ENCODE data around the gene CCDC18. TPM values are rescaled to one million over a fixed set of nuclear protein-coding genes. Genes with fewer than 3 reads are reported as not detected.

The CCDC18 gene
- total RNA-seq, 2 donors from 2014 or later, result 5.0 to 6.9 TPM

GRCh38 chr1:93179886-93180722, 420 bp upstream of the CCDC18 start, which contains the start of gene TMED5:
TSS of gene TMED5 (minus strand) at chr1:93180413. CDS start at chr1:93180242, 171 bp downstream.
- peak; percentile 98 for DNase-seq (ENCODE audit: low spot score)
- Histone ChIP-seq H3K27ac (peak within 1 kb of the TSS; percentile 98 to 99), H3K4me3 (peak within 1 kb of the TSS; percentile 79 to 88), H3K36me3 (no peaks in the 10 kb centered on the region), H3K27me3 (no peaks in the 10 kb centered on the region), H3K9me3 (no peaks in the 10 kb centered on the region), H3K4me1 (peaks cover 0 to 36% of the 10 kb centered on the region in 2 donors)
- peak in 1 of 2 donors; percentile 20 for TF ChIP-seq CTCF (IDR thresholded peaks at IDR 0.05)

GRCh38 chr1:93186667-93187066, 6.1 kb downstream of the CCDC18 start:
- Histone ChIP-seq H3K9me3 (no peaks in the 10 kb centered on the region), H3K4me1 (peaks cover 0 to under 1% of the 10 kb centered on the region in 2 donors), H3K36me3 (no peaks in the 10 kb centered on the region), H3K27me3 (no peaks in the 10 kb centered on the region), H3K4me3 (no peak overlapping the region), H3K27ac (no peak overlapping the region)
- no peak for DNase-seq (ENCODE audit: low spot score)
- no peak for TF ChIP-seq CTCF (IDR thresholded peaks at IDR 0.05)

- Histone ChIP-seq H3K36me3 (no peaks in the 10 kb centered on the region), H3K4me1 (no peaks in the 10 kb centered on the region), H3K27me3 (no peaks in the 10 kb centered on the region), H3K4me3 (no peak overlapping the region), H3K27ac (no peak overlapping the region), H3K9me3 (no peaks in the 10 kb centered on the region)
- no peak for DNase-seq (ENCODE audit: low spot score)
- no peak for TF ChIP-seq CTCF (IDR thresholded peaks at IDR 0.05)
These were observed 9.9 kb downstream of the CCDC18 start for GRCh38 chr1:93190432-93190831.

- TF ChIP-seq CTCF (IDR thresholded peaks at IDR 0.05), result no peak
- H3K4me3 ChIP-seq, result no peak overlapping the region
- H3K27ac ChIP-seq, result no peak overlapping the region
- no peaks in the 10 kb centered on the region for H3K27me3 ChIP-seq
- H3K36me3 ChIP-seq, result no peaks in the 10 kb centered on the region
- DNase-seq (ENCODE audit: low spot score), result no peak
- no peaks in the 10 kb centered on the region for H3K9me3 ChIP-seq
- H3K4me1 ChIP-seq, result no peaks in the 10 kb centered on the region
These were observed 13.9 kb downstream of the CCDC18 start for GRCh38 chr1:93194231-93194990.

GRCh38 chr1:93196591-93196990, 16.1 kb downstream of the CCDC18 start:
- Histone ChIP-seq H3K36me3 (no peaks in the 10 kb centered on the region), H3K9me3 (no peaks in the 10 kb centered on the region), H3K4me3 (no peak overlapping the region), H3K27ac (no peak overlapping the region), H3K4me1 (no peaks in the 10 kb centered on the region), H3K27me3 (no peaks in the 10 kb centered on the region)
- TF ChIP-seq CTCF (IDR thresholded peaks at IDR 0.05), result no peak
- DNase-seq (ENCODE audit: low spot score), result no peak
